Fibroblast of skin of left biceps (primary cell): ENCODE data around the gene VAV2.

Source experiments
- DNase-seq, 2 experiments: peaks; one replicate each; pipeline ENCODE4 v3.0.0-alpha.2; 2013; ENCODE audit warnings: low read depth in 2 of 2

Gene VAV2

GRCh38 chr9:133797406-133798105, 194.6 kb downstream of the VAV2 start:
- DNase-seq, result no peak

- DNase-seq, result no peak
These were observed 195.6 kb downstream of the VAV2 start for GRCh38 chr9:133796562-133796961.

- DNase-seq, result no peak
These were observed 197.1 kb downstream of the VAV2 start for GRCh38 chr9:133795049-133795448.

- no peak for DNase-seq
These were observed 197.9 kb downstream of the VAV2 start for GRCh38 chr9:133794016-133794760.

- DNase-seq, result no peak
These were observed 198.7 kb downstream of the VAV2 start for GRCh38 chr9:133793471-133793870.

GRCh38 chr9:133792721-133793470, 199.2 kb downstream of the VAV2 start:
- DNase-seq, result peak in 1 of 2 experiments; percentile 9

GRCh38 chr9:133791735-133792649, 200.1 kb downstream of the VAV2 start:
- DNase-seq, result no peak

- DNase-seq, result no peak
These were observed 201.1 kb downstream of the VAV2 start for GRCh38 chr9:133791069-133791468.

GRCh38 chr9:133789778-133790177, 202.3 kb downstream of the VAV2 start:
- no peak for DNase-seq

GRCh38 chr9:133788819-133789717, 203.1 kb downstream of the VAV2 start:
- no peak for DNase-seq

- DNase-seq, result no peak
These were observed 203.9 kb downstream of the VAV2 start for GRCh38 chr9:133788045-133788818.

GRCh38 chr9:133787754-133788025, 204.4 kb downstream of the VAV2 start:
- DNase-seq, result no peak

- no peak for DNase-seq
These were observed 205.0 kb downstream of the VAV2 start for GRCh38 chr9:133786907-133787753.

GRCh38 chr9:133786371-133786753, 205.8 kb downstream of the VAV2 start:
- no peak for DNase-seq

GRCh38 chr9:133785753-133786370, 206.3 kb downstream of the VAV2 start:
- no peak for DNase-seq

GRCh38 chr9:133784731-133785561, 207.2 kb downstream of the VAV2 start:
- no peak for DNase-seq

- no peak for DNase-seq
These were observed 208.8 kb downstream of the VAV2 start for GRCh38 chr9:133783331-133783731.
